Esophagus mucosa (tissue), 1 donor: ENCODE data around the gene SLC9C2. TPM values are rescaled to one million over a fixed set of nuclear protein-coding genes. Genes with fewer than 3 reads are reported as not detected.
"Not testable (repeated sequence)": the region's sequence is repeated elsewhere in the genome, so short reads cannot be mapped to it uniquely, and the experiment has no call there.

ENCODE experiments used
- ATAC-seq: fragments of 200-7000 bp; cut with Tn5 transposase; one replicate; pipeline ENCODE4 v1.9.1; 2020
- total RNA-seq: library from RNA; stranded (reverse); gene quantifications from one replicate; pipeline ENCODE4 v1.2.4, GENCODE V29; 2023
- donor health status: DM: yes; HTN: yes; CAD: no.

The SLC9C2 gene
- 0.12 TPM for total RNA-seq

DNA sequence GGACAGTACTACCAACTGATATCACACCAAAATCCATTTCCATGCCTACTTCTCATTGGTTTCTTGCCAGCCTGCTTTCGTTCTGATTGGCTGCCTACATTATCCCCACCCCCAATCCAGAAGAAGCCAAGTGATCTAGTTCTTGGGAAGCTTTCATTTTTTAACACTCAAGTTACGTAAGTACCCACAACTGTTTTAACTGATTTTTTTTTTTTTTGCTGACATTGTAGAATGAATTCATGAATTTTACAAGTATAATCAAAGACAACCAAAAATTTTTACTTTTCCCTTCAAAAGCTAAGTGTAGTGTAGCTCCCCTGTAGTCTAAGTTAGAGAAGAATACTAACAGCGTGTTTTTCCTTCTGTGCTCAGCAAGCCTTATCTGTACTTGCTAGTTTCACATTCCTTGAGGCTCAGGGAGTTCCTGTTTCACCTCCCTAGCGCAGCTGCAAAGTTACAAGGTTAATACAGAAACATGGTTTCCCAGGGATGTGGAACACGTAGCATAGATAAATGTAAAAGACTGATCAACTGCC, at the start of gene SLC9C2:
Gene SLC9C2 (minus strand): TSS at position 17 of the 536 bp plus-strand sequence. CDS start 1,296 bp downstream, outside the sequence.
- ATAC-seq, result no peak

DNA sequence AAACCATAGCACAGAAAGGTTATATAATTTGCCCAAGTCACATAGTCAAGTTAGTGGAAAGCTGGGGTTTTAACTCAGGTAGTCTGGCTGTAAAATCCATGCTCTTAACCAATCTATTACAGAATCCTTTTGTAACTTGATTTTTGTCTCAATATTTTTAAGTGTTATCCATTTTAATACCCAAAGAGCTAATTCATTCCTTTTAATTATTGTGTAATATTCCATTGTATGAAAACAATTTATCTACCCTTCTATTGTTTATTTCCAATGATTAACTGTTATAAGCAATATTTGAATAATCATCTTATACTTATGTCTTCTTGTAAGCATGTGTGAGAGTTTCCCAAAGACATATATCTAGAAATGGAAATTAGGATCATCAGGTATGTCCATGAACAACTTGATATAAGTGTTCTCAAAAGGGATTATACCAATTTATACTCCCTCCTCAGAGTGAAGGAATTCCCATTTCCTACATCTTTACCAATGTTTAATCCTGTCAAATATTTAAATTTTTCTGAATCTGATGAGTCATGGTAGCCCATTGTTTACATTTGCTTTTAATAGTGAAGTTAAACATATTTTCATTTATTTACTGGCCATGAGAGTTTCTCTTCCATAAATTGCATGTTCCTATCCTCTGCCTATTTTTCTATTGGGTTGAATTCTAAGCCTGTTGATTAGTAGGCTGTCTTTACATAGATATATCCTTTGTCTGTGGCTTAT, 46.2 kb upstream of the SLC9C2 start:
- ATAC-seq, result no peak

GRCh38 chr1:173646656-173647055, 43.8 kb upstream of the SLC9C2 start:
- no peak for ATAC-seq

GRCh38 chr1:173642450-173643139, 39.7 kb upstream of the SLC9C2 start:
- not testable (repeated sequence) for ATAC-seq

GRCh38 chr1:173639102-173639501, 36.2 kb upstream of the SLC9C2 start:
- ATAC-seq, result no peak

- ATAC-seq, result no peak
Measured at GRCh38 chr1:173638043-173639021, 35.5 kb upstream of the SLC9C2 start.

- ATAC-seq, result not testable (repeated sequence)
Measured at GRCh38 chr1:173637236-173638042, 34.6 kb upstream of the SLC9C2 start.

- ATAC-seq, result no peak
Measured at GRCh38 chr1:173635116-173635515, 32.2 kb upstream of the SLC9C2 start, which contains the start of gene TEX50. Gene TEX50, plus strand, starts transcription at chr1:173635338. Its CDS starts 184 bp downstream, at chr1:173635522.

- ATAC-seq, result no peak
Measured at GRCh38 chr1:173628888-173629287, 26.0 kb upstream of the SLC9C2 start.

DNA sequence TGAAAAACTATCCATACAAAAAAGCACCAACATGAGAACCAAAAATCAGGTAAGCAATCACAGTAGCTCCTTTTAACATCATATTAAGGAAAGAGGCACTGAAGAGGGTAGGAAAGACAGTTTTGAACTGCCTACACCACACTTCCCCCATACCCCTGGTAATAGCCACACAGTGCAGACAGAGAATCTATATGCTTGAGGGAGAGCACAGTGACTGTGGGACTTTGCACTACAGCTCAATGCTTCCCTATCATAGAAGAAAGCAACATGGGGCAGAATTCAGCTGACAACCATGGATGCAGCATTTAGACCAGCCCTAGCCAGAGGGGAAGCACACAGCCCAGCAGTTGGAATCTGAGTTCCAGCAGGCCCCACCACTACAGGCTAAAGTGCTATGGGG, 24.4 kb upstream of the SLC9C2 start:
- ATAC-seq, result no peak

DNA sequence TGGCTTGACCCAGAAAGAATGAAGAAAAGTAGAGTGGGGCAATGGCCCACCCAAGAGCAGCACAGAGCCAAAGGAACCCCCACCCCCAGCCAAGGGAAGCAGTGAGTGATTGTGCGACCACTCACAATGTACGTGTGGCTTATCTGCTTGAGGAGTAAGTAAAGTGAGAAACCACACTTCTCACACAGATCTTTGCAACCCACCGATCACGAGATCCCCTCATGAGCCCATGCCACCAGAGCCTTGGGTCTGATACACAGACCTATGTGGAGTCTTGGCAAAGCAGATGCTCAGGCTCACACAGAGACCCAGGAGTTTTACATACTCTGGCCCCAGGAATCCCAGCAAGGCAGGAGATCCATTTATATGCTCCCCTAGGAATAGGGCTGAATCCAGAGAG, 14.0 kb upstream of the SLC9C2 start:
- ATAC-seq, result no peak

GRCh38 chr1:173613086-173613485, 10.2 kb upstream of the SLC9C2 start:
- ATAC-seq, result not testable (repeated sequence)

- no peak for ATAC-seq
Measured at GRCh38 chr1:173608503-173609216, 5.8 kb upstream of the SLC9C2 start.

DNA sequence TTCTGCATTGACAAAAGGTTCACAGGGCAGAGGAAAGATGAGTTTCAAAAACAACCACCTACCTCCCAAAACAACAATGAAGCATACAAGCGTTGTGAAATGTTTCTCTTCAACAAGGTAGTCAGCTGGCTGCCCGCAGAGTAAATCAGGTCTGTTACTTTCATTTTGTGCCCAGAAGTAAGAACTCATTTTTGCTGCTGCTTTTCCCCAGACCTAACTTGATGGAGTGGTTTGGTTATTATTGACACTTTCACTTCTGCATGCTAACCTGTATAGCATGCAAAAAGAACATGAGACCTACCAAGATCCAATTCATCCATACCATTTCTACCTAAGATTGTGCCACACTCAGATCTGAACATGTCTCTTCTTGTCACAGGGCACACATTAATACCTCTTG, 1.3 kb downstream of the SLC9C2 start:
- ATAC-seq, result no peak

- no peak for ATAC-seq
Measured at GRCh38 chr1:173596097-173596825, 6.6 kb downstream of the SLC9C2 start.

DNA sequence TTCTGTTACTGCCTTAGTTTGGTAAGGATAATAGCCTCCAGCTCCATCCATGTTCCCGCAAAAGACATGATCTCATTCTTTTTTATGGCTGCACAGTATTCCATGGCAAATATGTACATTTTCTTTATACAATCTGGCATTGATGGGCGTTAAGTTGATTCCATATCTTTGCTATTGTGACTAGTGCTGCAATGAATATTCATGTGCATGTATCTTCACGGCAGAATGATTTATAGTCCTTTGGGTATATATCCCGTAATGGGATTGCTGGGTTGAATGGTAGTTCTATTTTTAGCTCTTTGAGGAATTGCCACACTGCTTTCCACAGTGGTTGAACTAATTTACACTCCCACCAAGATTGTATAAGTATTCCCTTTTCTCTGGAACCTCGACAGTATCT, 11.7 kb downstream of the SLC9C2 start:
- not testable (repeated sequence) for ATAC-seq

GRCh38 chr1:173590557-173590956, 12.3 kb downstream of the SLC9C2 start:
- ATAC-seq, result no peak

- no peak for ATAC-seq
Measured at GRCh38 chr1:173581383-173582079, 21.3 kb downstream of the SLC9C2 start.

- ATAC-seq, result no peak
Measured at GRCh38 chr1:173580658-173581057, 22.2 kb downstream of the SLC9C2 start.

GRCh38 chr1:173580071-173580470, 22.8 kb downstream of the SLC9C2 start:
- ATAC-seq, result no peak
